Hepatocyte (in vitro differentiated cells): ENCODE results near the gene RSPRY1. TPM values are rescaled to one million over a fixed set of nuclear protein-coding genes. Genes with fewer than 3 reads are reported as not detected.

Experiments used
- DNase-seq: peaks from one replicate; pipeline ENCODE4 v3.0.0-alpha.2; 2016; ENCODE audit warnings: low spot score
- H2AFZ ChIP-seq: fragments of 200-600 bp; sonication (generic); 2 replicates; pipeline ENCODE4 v1.6.0; 2016; ENCODE audit warnings: antibody characterized with exemption, mild to moderate bottlenecking
- H3K27ac ChIP-seq: fragments of 200-600 bp; sonication (generic); 2 replicates; pipeline ENCODE4 v1.5.1; 2016; ENCODE audit warnings: mild to moderate bottlenecking
- H3K27me3 ChIP-seq: fragments of 200-600 bp; sonication (generic); 2 replicates; pipeline ENCODE4 v1.6.1; 2016
- H3K36me3 ChIP-seq: fragments of 200-600 bp; sonication (generic); replicated peaks from 2 replicates; pipeline ENCODE4 v1.5.1; 2016; ENCODE audit warnings: low read depth; ENCODE audit not compliant: insufficient read depth
- H3K4me1 ChIP-seq: fragments of 200-600 bp; sonication (generic); 2 replicates; pipeline ENCODE4 v1.5.1; 2016; ENCODE audit warnings: mild to moderate bottlenecking, moderate library complexity; ENCODE audit not compliant: insufficient read depth
- H3K4me2 ChIP-seq: fragments of 200-600 bp; sonication (generic); 2 replicates; pipeline ENCODE4 v1.6.0; 2016
- H3K4me3 ChIP-seq: fragments of 200-600 bp; sonication (generic); 2 replicates; pipeline ENCODE4 v1.5.1; 2016; ENCODE audit warnings: mild to moderate bottlenecking
- H3K79me2 ChIP-seq: fragments of 200-600 bp; sonication (generic); 2 replicates; pipeline ENCODE4 v1.6.0; 2017; ENCODE audit warnings: mild to moderate bottlenecking
- H3K9me2 ChIP-seq: fragments of 200-600 bp; sonication (generic); replicated peaks from 2 replicates; pipeline ENCODE4 v1.6.0; 2017; ENCODE audit warnings: mild to moderate bottlenecking; ENCODE audit not compliant: insufficient read depth
- H3K9me3 ChIP-seq: fragments of 200-600 bp; sonication (generic); 2 replicates; pipeline ENCODE4 v1.5.1; 2016; ENCODE audit warnings: low read depth, mild to moderate bottlenecking
- H4K20me1 ChIP-seq: fragments of 200-600 bp; sonication (generic); 2 replicates; pipeline ENCODE4 v1.6.0; 2016; ENCODE audit warnings: mild to moderate bottlenecking; ENCODE audit not compliant: insufficient read depth, poor library complexity, severe bottlenecking
- EZH2 ChIP-seq: fragments of 200-600 bp; sonication (generic); IDR thresholded peaks from 2 replicates; pipeline ENCODE4 v1.6.1; 2016; ENCODE audit warnings: antibody characterized with exemption, mild to moderate bottlenecking, borderline replicate concordance
- EZH2phosphoT487 ChIP-seq: fragments of 200-600 bp; sonication (generic); IDR thresholded peaks from one replicate; pipeline ENCODE4 v1.6.1; 2018; ENCODE audit warnings: antibody characterized with exemption, mild to moderate bottlenecking, low read depth, moderate library complexity; ENCODE audit not compliant: unreplicated experiment, severe bottlenecking
- WGBS: methylation state at CpG from one replicate; pipeline ENCODE4 v1.1.6; 2016; ENCODE audit warnings: low lambda C conversion rate; ENCODE audit errors: missing lambda C conversion rate; 5-methylcytosine and 5-hydroxymethylcytosine counted together
- polyA plus RNA-seq: library from polyadenylated mRNA; unstranded; fragments of >200 nt; fragmentation: Nextera tagmentation; extraction: Ambion mirVana; gene quantifications from 2 replicates; pipeline ENCODE4 v1.2.1, GENCODE V29; 2016
- total RNA-seq: library from RNA; depleted of rRNA; stranded (reverse); fragments of >200 nt; gene quantifications from 2 replicates; pipeline ENCODE4 v1.2.3, GENCODE V29; 2014
- TF ChIP-seq, protein P1 (sequence below): fragments of 200-600 bp; sonication (generic); IDR thresholded peaks from 2 replicates; pipeline ENCODE4 v1.5.1; 2016; ENCODE audit warnings: antibody characterized with exemption, mild to moderate bottlenecking; ENCODE audit not compliant: poor library complexity

Gene RSPRY1
- total and polyA plus RNA-seq, 2 experiments from 2014 or later = 42.3 to 57.5 TPM

DNA sequence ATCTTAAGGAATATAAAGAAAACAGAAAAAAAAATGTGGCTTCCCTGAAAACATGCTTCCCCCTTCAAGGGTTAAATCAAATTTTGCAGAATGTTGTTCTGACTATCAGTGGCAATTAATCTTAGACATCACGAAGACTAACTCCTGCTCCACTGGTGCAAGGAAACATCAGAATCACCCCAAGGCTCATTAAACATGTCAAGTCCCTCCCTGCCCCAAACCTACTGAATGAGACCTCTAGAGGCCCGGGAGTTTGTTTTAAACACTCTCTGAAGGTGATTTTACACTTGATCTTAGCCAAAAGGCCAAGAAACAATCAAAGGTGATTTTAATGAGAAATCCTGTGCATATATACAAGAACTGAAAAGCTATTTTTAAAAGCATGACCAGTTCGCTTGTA lies 18.6 kb upstream of the RSPRY1 start:
- no peaks in the 10 kb centered on the region for H3K27me3 ChIP-seq
- no peaks in the 10 kb centered on the region for H4K20me1 ChIP-seq
- H3K36me3 ChIP-seq = no peaks in the 10 kb centered on the region
- H3K9me2 ChIP-seq = no peaks in the 10 kb centered on the region
- no peaks in the 10 kb centered on the region for H3K9me3 ChIP-seq
- no peak overlapping the region for H3K4me2 ChIP-seq
- no peaks in the 10 kb centered on the region for H3K79me2 ChIP-seq
- no peak for DNase-seq
- 66% methylated on average over 3 of the region's 3 CpGs for WGBS
- H2AFZ ChIP-seq = no peak overlapping the region
- H3K27ac ChIP-seq = no peak overlapping the region
- TF ChIP-seq EZH2phosphoT487 = no peak
- no peak for TF ChIP-seq EZH2
- TF ChIP-seq, protein P1, sequence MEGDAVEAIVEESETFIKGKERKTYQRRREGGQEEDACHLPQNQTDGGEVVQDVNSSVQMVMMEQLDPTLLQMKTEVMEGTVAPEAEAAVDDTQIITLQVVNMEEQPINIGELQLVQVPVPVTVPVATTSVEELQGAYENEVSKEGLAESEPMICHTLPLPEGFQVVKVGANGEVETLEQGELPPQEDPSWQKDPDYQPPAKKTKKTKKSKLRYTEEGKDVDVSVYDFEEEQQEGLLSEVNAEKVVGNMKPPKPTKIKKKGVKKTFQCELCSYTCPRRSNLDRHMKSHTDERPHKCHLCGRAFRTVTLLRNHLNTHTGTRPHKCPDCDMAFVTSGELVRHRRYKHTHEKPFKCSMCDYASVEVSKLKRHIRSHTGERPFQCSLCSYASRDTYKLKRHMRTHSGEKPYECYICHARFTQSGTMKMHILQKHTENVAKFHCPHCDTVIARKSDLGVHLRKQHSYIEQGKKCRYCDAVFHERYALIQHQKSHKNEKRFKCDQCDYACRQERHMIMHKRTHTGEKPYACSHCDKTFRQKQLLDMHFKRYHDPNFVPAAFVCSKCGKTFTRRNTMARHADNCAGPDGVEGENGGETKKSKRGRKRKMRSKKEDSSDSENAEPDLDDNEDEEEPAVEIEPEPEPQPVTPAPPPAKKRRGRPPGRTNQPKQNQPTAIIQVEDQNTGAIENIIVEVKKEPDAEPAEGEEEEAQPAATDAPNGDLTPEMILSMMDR = no peak
- no peaks in the 10 kb centered on the region for H3K4me1 ChIP-seq
- H3K4me3 ChIP-seq = no peak overlapping the region

DNA sequence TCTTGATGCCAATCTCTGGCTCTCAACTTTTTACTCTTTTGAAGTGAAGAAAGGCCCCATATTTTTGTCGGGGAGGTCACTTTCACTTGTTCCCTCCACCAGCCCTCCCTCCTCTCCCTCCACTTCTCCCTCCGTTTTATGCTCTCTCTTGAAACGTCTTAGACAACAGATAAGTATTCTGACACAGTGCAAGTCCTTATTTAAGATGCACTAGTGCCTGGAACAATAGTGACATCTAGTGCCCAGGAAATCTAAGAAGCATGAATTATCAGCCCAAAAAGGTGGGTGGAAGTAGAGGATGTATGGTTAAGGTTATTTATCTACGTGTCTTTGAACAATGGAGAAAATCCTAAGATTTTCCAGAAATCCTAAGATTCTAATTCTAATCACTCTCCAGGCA lies 18.2 kb upstream of the RSPRY1 start:
- Histone ChIP-seq H3K4me2 (no peak overlapping the region), H3K9me2 (no peaks in the 10 kb centered on the region), H4K20me1 (no peaks in the 10 kb centered on the region), H3K27ac (no peak overlapping the region), H3K4me3 (no peak overlapping the region), H2AFZ (no peak overlapping the region), H3K4me1 (no peaks in the 10 kb centered on the region), H3K27me3 (no peaks in the 10 kb centered on the region), H3K79me2 (no peaks in the 10 kb centered on the region), H3K36me3 (no peaks in the 10 kb centered on the region), H3K9me3 (no peaks in the 10 kb centered on the region)
- WGBS = 29% methylated on average over 4 of the region's 4 CpGs
- no peak for TF ChIP-seq EZH2
- TF ChIP-seq, protein P1 = peak; percentile 76
- peak; percentile 66 for DNase-seq

DNA sequence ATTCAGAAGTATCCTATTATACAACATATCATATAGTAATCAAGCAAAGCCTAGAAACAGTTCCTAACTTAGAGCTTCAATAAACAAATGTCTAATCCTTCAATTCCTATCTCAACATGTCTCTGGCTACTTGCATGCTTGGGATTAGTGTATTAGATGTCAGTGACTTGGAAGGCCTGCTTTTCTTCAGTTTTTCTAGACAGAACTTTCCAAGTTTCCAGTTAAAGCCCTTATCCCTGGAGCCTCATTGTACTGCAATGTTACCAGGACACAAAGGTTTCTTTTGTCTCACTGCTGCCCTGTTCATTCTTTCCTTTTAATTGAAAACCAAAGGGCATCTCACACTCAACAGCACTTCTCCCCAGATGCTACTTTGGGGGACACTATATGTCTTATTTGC lies 16.8 kb upstream of the RSPRY1 start:
- Histone ChIP-seq H3K9me2 (no peaks in the 10 kb centered on the region), H3K36me3 (no peaks in the 10 kb centered on the region), H3K4me2 (no peak overlapping the region), H3K4me1 (no peaks in the 10 kb centered on the region), H3K27me3 (no peaks in the 10 kb centered on the region), H2AFZ (no peak overlapping the region), H3K4me3 (no peak overlapping the region), H3K9me3 (no peaks in the 10 kb centered on the region), H3K79me2 (no peaks in the 10 kb centered on the region), H4K20me1 (no peaks in the 10 kb centered on the region), H3K27ac (peak overlapping the region; percentile 36)
- no peak for DNase-seq
- TF ChIP-seq EZH2 (no peak), EZH2phosphoT487 (no peak)
- TF ChIP-seq, protein P1 = no peak

DNA sequence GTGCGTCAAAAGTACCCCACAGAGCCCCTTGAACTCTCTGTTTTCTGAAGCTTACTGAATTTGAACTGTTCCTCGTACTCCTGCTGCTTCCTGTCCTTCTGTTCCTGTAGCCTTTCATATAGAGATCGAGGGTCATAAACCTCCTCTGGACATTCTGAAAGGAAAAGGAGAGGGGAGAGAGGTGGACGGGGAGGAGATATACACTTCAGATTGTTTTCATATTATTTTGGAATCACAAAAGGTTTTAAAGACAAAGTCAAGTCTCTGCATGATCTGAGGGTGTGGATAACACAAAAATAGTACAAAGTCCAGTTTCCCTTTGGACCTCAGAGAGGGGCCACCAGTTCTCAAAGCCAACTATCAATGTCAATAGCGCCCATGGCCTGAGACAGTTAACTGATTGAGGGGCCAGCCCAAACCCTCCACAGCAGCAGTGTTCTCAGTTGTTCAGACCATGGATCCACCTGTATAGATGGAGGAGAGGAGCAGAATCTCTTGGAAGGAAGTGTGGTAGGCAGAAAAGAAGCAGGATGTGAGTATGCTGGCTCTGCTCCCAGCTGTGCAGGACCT lies 13.3 kb upstream of the RSPRY1 start:
- 91% methylated on average over 5 of the region's 5 CpGs for WGBS

More for the DNA sequence above, 13.3 kb upstream of the RSPRY1 start:
- no peak for DNase-seq
- Histone ChIP-seq H3K27me3 (no peaks in the 10 kb centered on the region), H3K36me3 (no peaks in the 10 kb centered on the region), H3K4me1 (no peaks in the 10 kb centered on the region), H3K79me2 (peaks cover 22% of the 10 kb centered on the region), H3K9me2 (no peaks in the 10 kb centered on the region), H3K9me3 (no peaks in the 10 kb centered on the region), H3K4me3 (no peak overlapping the region), H4K20me1 (no peaks in the 10 kb centered on the region), H3K4me2 (no peak overlapping the region), H2AFZ (no peak overlapping the region), H3K27ac (no peak overlapping the region)
- TF ChIP-seq EZH2 (no peak), EZH2phosphoT487 (no peak)
- TF ChIP-seq, protein P1 = no peak
